Activated effector memory CD4-positive, alpha-beta T cell treated with Interleukin-2 at 50 U/mL for 16 hours (primary cell): ENCODE measurements around the gene IRX4.
"Not testable (repeated sequence)": the region's sequence is repeated elsewhere in the genome, so short reads cannot be mapped to it uniquely, and the experiment has no call there.

Experiments used
- DNase-seq: peaks from one replicate; pipeline ENCODE4 v3.0.0-alpha.2; 2020

IRX4 gene

DNA sequence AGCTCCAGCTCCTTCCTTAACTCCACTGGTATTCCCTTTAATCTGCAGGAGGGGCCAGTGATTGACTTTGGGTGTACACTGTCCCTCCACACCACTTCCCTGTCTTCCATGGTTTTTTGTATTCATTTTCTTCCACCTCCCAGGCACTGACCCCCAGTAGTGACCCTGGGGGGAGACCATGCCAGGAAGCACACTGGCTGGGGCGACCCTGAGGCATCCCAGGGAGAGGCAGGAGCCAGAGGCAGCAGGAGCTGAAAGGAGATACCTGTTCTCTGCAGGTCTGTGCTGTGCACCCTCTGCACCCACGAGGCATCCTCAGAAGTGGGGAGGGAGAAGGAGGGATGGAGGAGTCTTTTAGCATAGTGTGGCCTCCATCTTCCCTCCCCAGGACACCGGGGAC is 27.6 kb downstream of the IRX4 start:
- no peak for DNase-seq

DNA sequence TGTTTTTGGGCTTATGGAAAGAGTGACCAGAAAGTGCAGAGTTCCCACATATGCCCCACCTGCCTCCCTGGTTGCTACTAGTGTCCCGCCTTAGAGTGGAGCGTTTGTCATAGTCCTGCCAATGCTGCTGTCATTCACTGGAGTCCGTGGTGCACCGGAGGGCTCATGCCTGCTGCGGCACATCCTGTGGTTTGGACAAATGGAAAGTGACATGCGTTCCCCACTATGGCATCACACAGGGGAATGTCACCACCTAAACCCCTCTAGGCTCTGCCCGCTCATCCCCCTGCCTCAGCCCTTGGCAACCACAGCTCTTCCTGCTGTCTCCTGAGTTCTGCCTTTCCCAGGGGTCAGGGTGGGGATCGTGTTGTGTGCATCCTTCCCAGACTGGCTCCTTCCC is 29.2 kb downstream of the IRX4 start:
- no peak for DNase-seq

DNA sequence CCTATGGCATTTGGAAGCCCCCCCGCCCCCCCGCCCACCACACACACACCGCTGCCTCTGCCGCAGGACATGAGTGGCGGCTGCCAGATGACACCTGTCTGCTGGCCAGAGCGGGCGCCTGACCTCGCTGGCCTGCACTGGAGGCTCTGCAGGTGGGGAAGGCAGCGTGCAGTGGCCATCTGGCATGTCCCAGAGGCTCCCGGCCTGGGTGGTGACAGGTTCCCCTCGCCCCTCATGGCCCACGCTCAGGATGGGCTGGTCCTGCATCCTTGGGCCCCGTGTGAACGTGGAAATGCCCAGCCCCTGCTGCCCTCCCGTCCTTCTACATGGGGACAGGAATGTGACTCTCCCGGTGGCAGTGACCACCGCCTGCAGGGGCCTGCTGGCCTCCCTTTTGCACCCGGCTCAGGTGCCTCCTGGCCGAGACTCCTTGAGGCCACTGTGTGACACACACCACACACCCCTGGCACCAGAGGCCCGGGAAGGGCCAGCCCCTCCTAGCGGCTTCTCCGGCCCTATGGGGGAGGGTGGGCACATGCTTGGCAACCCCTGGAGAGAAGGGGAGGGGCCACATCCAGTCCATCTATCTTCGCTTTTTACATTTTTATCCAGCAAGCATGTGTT is 30.3 kb downstream of the IRX4 start:
- DNase-seq, result no peak

DNA sequence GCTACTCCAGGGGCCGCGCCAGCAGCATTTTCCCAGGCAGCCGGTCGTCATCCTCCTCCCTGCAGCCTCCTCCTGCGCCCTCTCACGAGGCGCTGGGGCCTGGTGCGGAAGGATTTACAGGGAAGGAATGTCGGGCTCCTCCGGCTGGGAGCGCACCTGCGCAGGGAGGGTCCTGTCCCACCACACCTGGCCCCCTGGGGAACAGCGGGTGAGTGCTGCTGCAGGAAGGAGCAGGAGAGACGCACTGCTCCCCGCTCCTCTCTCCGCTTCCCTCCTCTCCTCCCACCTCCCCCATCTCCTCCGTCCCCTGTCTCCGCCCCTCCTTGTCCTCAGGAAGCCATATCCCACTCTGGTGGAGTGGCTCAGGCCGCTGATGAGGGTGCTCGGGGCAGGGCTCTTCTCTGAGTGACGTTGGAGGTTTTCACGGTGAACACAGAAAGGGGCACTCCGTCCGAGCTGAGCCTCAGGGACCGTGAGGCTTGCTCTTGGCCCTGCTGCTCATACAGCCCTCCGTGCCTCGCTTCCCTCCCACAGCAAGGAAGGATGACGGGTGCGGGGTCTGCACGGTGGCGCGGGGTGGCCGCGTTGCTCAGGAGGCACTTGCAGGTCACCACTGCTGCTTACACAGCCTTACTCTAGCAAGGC is 31.3 kb downstream of the IRX4 start:
- DNase-seq, result no peak

DNA sequence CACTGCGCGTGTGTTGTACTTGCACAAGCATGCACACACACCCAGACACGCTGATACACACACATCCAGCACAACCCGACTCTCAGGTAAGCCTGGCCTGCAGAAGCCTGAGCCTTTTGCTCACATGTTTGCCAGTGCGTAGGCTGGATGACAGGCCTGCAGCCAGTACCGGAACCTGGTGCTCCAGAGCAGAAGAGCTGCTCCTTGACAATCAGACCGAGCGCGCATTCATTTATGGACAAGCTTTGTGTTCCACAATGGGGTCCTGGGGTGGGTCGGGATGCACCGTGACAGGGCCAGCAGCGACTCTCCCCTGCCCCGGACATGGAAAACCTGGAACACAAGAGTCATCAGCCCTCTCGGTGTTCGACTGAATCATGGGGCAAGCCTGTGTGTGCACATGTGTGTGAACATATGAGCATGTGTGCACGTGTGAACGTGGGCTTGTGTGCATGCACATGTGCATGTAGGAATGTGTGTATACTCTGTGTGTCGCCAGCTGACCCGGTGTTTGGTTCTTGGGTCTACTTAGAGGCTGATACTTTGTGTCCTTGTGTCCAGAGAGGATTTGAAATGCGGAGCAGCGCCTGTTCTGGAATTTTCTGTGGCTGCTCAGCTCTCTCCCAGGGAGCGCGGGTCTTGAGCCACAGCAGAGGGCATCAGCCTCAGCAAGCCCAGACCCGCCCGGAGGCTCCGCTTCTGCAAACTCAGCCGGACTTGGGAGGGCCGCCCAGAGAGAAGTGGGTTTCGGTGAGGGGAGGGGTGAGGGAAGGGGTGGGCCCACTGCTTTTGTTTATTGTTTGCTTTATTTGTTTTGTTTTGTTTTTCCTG is 32.2 kb downstream of the IRX4 start:
- no peak for DNase-seq

DNA sequence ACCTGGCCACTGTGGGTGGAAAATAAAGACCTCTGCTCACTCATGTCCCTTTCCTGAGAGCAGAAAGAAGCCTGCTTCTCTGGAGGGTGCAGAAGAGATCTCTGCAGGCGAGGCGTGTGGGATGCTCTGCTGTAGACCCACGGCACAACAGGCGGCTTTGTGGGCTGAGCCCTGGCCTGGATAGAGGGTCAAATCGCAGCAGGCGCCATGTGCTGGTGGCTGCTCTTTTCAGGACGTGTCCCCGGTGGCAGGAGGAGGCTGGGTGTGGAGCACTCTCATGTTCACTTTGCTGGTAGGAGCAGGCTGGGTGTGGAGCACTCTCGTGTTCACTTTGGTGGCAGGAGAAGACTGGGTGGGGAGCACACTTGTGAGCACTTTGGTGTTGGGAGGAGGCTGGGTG is 35.1 kb downstream of the IRX4 start:
- no peak for DNase-seq

DNA sequence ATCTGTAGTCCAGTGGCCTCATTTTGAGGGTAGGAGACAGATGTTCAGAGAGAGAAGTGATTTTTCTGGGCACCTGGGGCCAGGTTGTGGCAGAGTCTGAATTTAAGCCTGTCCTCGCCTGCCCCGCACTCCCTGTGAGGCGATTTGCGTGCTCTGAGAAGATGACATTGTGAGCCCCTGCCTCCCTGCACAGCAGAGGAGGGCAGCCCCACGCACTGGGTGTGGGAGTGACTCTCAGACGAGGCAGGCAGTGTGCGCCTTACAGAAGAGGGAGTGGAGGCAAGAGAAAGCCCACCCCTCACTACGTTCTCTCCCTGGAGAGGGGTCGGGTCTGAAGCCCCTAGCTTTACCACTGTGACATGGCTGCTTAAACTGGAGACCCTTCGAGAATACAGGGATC is 35.7 kb downstream of the IRX4 start:
- DNase-seq, result no peak

DNA sequence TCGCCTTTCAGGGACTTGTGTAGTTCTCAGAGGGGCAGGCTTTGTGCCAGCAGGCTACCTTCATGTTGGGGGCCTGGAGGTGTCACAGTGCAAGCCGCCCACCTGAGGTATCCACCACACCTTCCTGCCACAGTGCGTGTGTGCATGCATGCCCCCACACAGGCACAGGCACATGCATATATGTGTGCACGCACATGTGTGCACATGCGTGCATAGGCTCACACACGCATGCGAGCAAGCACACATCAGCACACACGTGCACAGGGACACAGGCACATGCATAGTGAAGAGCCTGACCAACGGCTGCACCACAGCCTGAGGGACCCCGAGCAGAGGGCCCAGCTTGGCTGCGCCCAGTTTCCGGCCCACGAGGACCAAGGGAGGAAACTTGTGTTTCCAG is 36.1 kb downstream of the IRX4 start:
- DNase-seq, result no peak

DNA sequence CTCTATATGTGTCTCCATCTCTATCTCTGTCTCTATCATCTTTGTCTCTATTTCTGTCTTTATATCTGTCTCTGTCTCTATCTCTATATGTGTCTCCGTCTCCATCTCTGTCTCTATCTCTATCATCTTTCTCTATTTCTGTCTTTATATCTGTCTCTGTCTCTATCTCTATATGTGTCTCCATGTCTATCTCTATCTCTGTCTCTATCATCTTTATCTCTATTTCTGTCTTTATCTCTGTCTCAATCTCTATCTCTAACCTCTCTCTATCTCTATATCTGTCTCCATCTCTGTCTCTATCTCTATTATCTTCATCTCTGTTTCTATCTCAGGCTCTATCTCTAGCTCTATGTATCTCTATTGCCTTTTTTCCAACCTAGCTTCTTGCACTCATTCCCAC is 37.0 kb downstream of the IRX4 start:
- no peak for DNase-seq

DNA sequence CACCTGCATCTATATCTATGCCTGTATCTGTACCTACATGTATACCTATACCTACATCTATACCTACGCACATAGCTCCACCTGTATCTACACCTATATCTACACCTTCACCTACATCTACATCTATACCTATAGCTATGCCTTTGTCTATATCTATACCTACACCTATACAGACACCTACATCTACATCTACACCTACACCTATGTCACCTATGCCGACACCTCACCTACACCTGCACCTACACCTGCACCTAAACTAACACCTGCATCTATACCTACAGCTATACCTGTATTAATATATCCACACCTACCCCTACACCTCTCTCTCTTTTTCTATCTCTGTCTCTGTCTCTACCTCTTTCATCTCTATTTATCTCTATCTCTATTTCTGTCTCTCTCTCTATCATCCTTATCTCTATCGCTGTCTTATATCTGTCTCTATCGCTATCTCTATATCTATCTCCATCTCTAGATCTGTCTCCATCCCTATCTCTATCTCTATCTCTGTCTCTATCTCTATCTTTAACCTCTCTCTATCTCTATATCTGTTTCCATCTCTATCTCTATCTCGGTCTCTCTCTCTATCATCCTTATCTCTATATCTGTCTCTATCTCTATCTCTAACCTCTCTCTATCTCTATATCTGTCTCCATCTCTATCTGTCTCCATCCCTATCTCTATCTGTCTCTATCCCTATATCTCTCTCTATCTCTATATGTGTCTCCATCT is 37.9 kb downstream of the IRX4 start:
- DNase-seq, result no peak

DNA sequence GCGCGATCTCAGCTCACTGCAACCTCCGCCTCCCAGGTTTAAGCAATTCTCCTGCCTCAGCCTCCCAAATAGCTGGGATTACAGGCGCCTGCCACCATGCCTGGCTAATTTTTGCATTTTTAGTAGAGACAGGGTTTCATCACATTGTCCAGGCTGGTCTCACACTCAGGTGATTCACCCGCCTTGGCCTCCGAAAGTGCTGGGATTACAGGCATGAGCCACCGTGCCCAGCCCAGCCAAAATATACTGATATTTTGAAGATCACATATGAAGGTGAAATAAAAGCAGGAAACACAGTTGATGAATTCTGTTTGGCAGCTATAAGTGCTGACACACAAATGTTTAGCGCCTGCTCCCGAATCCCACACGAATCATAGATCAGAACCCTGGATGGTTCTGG is 39.0 kb downstream of the IRX4 start:
- DNase-seq, result not testable (repeated sequence)

DNA sequence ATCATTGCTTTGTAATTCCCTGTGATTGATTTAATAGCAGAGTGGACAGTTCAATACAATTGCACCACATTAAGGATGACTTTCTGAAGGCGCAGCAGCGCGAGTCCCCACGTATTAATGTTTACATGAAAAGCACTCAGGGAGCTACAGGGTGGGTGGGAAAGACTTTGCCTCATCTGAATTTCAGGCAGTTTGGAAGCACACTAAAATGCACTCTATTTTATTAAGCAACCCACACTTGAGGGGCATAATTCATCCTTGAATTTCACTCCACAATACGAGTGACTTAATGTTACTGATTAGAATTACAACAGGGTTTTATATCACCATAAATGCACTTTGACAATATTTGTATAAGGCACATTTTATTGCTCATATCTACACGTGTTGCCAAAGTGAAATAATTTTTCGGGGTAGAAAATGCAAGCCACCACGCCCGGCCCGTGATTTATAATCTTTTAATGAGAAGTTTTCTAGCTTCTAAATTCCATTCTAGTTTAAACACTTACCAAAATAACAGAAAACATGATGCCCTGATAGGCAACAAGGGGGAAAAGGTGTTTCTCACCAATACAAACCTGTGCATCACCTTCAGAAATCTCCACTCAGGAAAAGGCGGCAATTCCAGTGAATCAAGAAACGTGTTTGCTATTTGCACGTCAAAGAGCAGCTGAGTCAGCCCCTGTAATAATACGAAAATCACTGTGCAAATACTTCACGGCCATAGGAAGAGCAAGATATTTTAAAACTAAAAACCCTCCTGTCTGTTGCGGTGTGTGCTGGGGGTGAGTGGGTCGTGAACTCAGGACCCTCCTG is 40.5 kb downstream of the IRX4 start:
- DNase-seq, result no peak

DNA sequence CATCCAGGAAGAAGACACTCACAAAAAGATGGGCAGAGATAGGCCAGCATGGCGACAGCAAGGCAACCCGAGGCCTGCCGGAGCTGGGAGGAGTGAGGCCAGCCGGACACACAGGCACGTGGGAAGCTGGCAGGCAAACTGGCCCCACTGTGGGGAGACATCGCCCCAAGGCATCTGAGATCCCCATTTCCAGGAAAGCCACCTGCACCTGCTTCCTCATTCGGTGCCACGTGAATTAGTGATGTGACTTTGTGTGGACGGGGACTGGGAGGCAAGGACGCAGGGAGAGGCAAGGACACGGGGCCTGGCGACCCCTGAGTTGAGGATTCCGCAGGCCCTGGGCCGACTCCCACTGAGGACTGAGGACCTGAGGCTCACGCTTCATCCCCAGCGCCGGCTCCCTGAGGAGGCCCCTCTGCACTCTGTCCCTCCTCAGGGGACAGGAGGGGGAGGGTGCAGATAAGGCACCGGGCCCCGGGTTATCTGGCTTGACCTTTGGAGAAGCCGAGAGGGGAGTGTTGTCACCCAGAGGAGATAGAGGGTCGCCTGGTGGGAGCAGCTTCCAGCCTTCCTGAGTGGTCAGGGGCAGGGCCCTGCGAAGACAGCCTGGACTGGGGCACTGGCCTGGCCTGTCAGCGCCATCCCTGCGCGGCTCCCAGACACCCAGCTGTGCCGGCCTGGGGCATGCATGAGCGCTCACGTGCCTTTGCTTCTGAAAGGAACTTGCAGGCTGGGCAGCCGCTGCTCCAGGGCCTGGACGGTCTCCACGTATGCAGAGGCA is 41.8 kb downstream of the IRX4 start:
- no peak for DNase-seq

DNA sequence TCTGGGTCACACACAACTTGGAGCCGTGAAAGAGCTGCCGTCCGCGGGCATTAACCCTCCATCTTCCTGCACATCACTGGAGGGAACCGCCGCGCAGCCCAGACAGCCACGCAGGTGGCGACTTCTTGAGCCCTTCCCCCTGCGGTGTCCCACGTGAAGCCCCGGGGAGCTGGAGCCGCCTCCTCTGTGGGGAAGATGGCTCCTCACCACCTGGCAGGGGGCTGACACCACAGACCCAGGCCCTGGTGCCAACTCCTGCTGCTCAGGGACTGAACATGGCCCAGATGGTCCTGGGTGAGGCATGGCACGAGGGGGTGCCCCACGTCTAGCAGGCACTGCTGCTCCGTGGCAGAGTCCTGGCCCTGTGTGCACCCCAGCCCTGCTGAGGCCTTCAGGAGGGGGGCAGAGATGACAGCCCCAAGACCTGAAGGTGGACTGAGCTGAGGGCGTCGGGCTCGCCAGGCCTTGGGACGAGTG is 42.6 kb downstream of the IRX4 start:
- no peak for DNase-seq

DNA sequence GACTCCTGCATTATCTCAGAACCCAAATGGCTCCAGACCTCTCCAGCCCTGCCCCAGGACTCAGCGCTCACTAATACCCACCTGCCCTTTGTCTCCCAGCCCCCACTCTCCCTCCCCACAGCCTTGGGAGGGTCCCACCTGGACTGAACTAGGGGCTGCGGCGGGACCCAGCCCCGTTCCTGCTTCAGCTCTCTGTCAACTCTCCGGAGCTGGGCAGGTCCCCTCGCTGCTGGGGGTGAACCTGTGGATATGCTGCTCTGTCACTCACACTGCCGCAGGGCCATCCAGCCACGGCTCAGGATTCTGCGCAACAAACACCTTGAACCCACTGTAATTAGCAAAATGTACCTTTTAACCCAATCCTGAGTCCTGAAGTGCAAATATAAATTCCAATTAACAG is 44.7 kb downstream of the IRX4 start:
- DNase-seq, result no peak

DNA sequence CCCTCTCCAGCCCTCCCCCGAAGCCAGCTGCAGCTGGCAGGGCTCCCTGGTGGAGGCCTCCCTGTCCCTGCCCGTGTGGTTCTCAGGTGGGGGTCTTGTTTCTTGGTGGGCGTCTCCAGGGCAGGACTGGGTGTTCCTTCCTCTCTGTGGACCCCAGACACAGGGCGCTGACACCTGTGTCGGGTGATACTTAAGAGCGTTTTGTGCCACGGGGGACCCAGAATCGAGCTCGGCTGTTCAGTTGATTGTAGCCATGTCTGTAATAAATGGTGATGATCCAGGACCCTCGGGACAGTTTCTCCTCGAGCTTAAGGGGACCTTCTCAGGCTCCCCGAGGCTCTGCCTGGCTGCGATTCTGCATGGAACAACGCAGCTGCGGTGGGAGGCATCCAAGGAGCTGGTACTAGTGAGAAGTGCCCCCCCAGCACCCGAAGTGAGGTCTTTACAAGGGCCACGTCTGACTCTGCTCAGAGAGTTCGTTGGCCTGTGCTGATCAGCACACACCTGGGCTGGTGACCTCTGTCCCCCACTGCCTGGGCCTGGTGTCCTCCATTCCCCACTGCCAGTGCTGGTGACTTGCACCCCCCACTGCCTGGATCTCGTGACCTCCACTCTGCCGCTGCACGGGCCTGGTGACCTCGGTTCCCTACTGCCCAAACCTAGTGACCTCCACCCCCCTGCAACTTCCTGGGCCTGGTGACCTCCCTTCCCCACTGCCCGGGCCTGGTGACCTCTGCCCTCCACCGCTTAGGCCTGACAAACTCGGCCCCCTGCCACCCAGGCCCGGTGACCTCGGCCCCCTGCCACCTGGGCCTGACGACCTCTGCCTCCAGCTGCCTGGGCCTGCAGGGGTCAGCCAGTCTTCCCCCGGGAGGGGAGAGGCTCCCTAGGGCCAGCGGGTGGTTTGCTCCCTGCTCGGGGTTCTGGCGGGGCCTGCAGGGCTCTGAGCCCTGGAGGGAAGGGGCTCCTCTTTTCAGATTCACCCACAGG is 45.5 kb downstream of the IRX4 start:
- no peak for DNase-seq

DNA sequence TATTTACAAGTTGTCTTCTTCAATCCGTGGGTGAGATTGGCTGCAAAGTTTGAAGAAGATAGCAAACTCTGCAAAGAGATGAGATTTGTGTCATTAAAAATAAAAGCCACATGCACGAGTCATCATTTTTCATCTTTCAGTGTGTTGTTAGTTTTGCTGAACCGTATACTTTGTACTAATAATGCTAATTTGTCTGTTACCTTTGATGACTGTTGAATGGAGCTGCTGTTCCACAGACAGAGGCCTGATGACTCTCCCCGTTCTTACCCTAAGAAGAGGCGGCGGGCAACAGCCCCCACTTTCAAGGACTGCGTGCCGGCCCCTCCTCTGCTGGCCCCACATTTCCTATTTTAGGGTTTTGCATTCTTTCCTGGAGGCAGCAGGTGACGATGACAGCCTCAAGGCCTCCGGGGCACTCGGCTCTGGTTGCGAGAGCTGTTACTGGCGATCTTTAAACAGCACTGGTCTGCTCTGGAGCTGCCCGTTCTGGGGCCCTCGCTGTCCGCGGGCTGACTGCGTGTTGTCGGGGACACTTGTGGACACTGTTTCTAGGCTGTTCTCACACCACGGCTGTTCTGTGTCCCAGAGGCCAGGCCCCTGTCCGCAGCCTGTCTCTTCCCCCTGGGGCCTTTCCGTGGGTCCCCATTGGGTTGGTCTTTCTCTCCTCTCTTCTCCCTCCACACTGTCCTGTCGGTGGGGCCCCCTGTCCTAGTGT is 46.4 kb downstream of the IRX4 start:
- no peak for DNase-seq

DNA sequence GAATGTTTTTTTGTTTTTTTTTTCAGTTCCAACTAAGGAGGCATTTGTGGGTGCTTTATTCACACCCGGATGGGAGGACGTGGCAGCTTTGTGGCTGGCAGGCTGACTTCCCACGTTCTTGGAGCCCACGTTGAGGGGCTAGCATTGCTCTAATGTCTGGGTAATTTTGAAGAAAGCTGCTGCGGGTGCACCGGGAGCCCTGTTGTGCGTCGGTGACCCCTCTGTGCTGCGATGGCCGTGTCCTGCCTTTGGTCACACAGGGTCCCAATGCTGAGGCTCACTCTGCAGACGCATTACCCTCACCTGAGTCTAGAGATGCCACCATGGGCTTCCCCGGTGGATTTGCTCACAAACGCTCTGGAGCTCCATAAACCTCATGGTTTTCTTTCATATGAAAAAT is 47.3 kb downstream of the IRX4 start:
- DNase-seq, result no peak

DNA sequence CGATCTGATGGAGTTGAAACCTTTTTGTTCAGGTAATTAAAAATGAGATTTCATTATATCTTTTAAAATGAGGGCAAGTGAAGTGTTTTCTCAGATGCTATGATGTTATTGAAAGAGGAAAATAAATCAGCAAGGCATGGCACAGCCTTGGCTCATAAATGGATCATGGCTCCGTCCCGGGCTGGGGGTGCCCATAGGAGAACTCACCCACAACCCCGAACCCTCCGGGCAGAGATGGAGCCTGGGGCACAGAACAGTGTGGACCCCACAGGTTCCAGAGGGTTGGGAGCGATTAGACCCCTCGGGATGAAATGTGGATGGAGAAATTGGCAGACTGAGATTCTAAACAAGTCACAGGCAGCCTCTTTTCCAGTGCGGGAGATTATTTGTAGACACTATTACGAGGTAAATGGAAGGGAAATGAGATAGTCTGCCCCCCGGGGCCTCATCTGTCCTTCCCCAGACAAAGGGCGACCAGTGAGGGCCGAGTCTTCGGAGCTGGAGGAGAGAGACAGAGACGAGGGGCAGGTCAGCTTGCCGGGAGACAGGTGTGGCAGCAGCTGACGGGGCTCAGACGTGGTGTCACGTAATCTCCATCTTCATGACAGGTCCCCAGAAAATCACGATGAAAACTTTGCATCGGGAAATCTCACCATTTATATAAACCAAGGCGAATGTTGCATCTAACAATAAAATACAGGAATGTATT is 47.9 kb downstream of the IRX4 start:
- DNase-seq, result no peak
